Immature natural killer cell (primary cell): ENCODE results near the gene DSCAML1. TPM values are rescaled to one million over a fixed set of nuclear protein-coding genes. Genes with fewer than 3 reads are reported as not detected.
A peak's percentile ranks its signal among the peaks of the same experiment; 100 is the strongest.

Experiments used
- DNase-seq, 3 donors: peaks; one replicate each; pipeline ENCODE4 v3.0.0; 2022; ENCODE audit warnings: mixed read lengths in 1 of 3
- H3K27ac Mint-ChIP-seq, 6 donors: one replicate each; pipeline ENCODE4 v1.8.0; 2020; ENCODE audit warnings: mixed read lengths in 6 of 6, mild to moderate bottlenecking in 5 of 6, inconsistent platforms in 4 of 6, moderate library complexity in 3 of 6
- H3K27me3 Mint-ChIP-seq, 3 donors: one replicate each; pipeline ENCODE4 v1.8.0; 2020 to 2021; ENCODE audit warnings: low read depth in 3 of 3, mild to moderate bottlenecking in 3 of 3, mixed read lengths in 3 of 3, moderate library complexity in 3 of 3, inconsistent platforms in 1 of 3
- H3K36me3 Mint-ChIP-seq, 3 donors: one replicate each; pipeline ENCODE4 v1.8.0; 2020; ENCODE audit warnings: mixed read lengths in 3 of 3, inconsistent platforms in 2 of 3, mild to moderate bottlenecking in 2 of 3
- H3K4me1 Mint-ChIP-seq, 2 donors: one replicate each; pipeline ENCODE4 v1.8.0; 2020; ENCODE audit warnings: inconsistent platforms in 2 of 2, mild to moderate bottlenecking in 2 of 2, mixed read lengths in 2 of 2, moderate library complexity in 1 of 2
- H3K4me3 Mint-ChIP-seq, 5 donors: one replicate each; pipeline ENCODE4 v1.8.0; 2020; ENCODE audit warnings: mild to moderate bottlenecking in 5 of 5, mixed read lengths in 5 of 5, inconsistent platforms in 3 of 5, moderate library complexity in 3 of 5
- H3K9me3 Mint-ChIP-seq, 6 donors: one replicate each; pipeline ENCODE4 v1.8.0; 2020; ENCODE audit warnings: mild to moderate bottlenecking in 6 of 6, mixed read lengths in 6 of 6, inconsistent platforms in 4 of 6, moderate library complexity in 3 of 6
- polyA plus RNA-seq, 3 donors: library from polyadenylated mRNA; unstranded; fragments of 300-500 nt; fragmentation: Illumina TruSeq; gene quantifications; one replicate each; pipeline ENCODE4 v1.2.3, GENCODE V29; 2021

DSCAML1 gene
- polyA plus RNA-seq, 3 donors from 2014 or later, result not detected

GRCh38 chr11:117807482-117808327 is 10.7 kb upstream of the DSCAML1 start:
- no peak overlapping the region for H3K27ac Mint-ChIP-seq
- DNase-seq, result peak; percentile 61 to 63 (median 62)
- H3K27me3 Mint-ChIP-seq, result peaks cover 6 to 11% (median 9%) of the 10 kb centered on the region in 3 donors
- no peak overlapping the region for H3K4me3 Mint-ChIP-seq
- no peaks in the 10 kb centered on the region for H3K36me3 Mint-ChIP-seq
- no peaks in the 10 kb centered on the region for H3K4me1 Mint-ChIP-seq
- H3K9me3 Mint-ChIP-seq, result no peaks in the 10 kb centered on the region

- no peak for DNase-seq
- Mint-ChIP-seq H3K4me1 (no peaks in the 10 kb centered on the region), H3K27ac (no peak overlapping the region), H3K4me3 (no peak overlapping the region), H3K27me3 (peaks cover 6 to 13% (median 9%) of the 10 kb centered on the region in 3 donors), H3K36me3 (no peaks in the 10 kb centered on the region), H3K9me3 (no peaks in the 10 kb centered on the region)
Observed at GRCh38 chr11:117806846-117807245, 9.8 kb upstream of the DSCAML1 start.

- no peak for DNase-seq
- peaks cover 2 to 9% (median 5%) of the 10 kb centered on the region in 3 donors for H3K27me3 Mint-ChIP-seq
- no peak overlapping the region for H3K4me3 Mint-ChIP-seq
- H3K36me3 Mint-ChIP-seq, result no peaks in the 10 kb centered on the region
- no peaks in the 10 kb centered on the region for H3K4me1 Mint-ChIP-seq
- no peaks in the 10 kb centered on the region for H3K9me3 Mint-ChIP-seq
- H3K27ac Mint-ChIP-seq, result no peak overlapping the region
Observed at GRCh38 chr11:117805045-117805444, 8.0 kb upstream of the DSCAML1 start.

GRCh38 chr11:117803896-117804295 is 6.9 kb upstream of the DSCAML1 start:
- H3K4me3 Mint-ChIP-seq, result no peak overlapping the region
- H3K27me3 Mint-ChIP-seq, result peaks cover 4 to 10% (median 5%) of the 10 kb centered on the region in 3 donors
- no peaks in the 10 kb centered on the region for H3K9me3 Mint-ChIP-seq
- no peaks in the 10 kb centered on the region for H3K36me3 Mint-ChIP-seq
- DNase-seq, result no peak
- no peak overlapping the region for H3K27ac Mint-ChIP-seq
- H3K4me1 Mint-ChIP-seq, result no peaks in the 10 kb centered on the region

- H3K9me3 Mint-ChIP-seq, result no peaks in the 10 kb centered on the region
- no peak overlapping the region for H3K27ac Mint-ChIP-seq
- H3K27me3 Mint-ChIP-seq, result peaks cover 8 to 16% (median 8%) of the 10 kb centered on the region in 3 donors
- no peak for DNase-seq
- H3K36me3 Mint-ChIP-seq, result no peaks in the 10 kb centered on the region
- H3K4me1 Mint-ChIP-seq, result peaks cover 0 to 6% of the 10 kb centered on the region in 2 donors
- no peak overlapping the region for H3K4me3 Mint-ChIP-seq
Observed at GRCh38 chr11:117799634-117800033, 2.6 kb upstream of the DSCAML1 start.

- Mint-ChIP-seq H3K9me3 (no peaks in the 10 kb centered on the region), H3K36me3 (no peaks in the 10 kb centered on the region), H3K27ac (no peak overlapping the region), H3K27me3 (peaks cover 8 to 29% (median 9%) of the 10 kb centered on the region in 3 donors), H3K4me3 (no peak overlapping the region), H3K4me1 (peaks cover 0 to 6% of the 10 kb centered on the region in 2 donors)
- no peak for DNase-seq
Observed at GRCh38 chr11:117796456-117796871, 552 bp downstream of the DSCAML1 start.

- no peak for DNase-seq
- H3K36me3 Mint-ChIP-seq, result no peaks in the 10 kb centered on the region
- H3K4me1 Mint-ChIP-seq, result peaks cover 0 to 6% of the 10 kb centered on the region in 2 donors
- H3K27ac Mint-ChIP-seq, result no peak overlapping the region
- H3K9me3 Mint-ChIP-seq, result no peaks in the 10 kb centered on the region
- H3K27me3 Mint-ChIP-seq, result peaks cover 8 to 32% (median 9%) of the 10 kb centered on the region in 3 donors
- H3K4me3 Mint-ChIP-seq, result peak overlapping the region in 2 of 5 donors; percentile 18 to 56
Observed at GRCh38 chr11:117795638-117796455, 1.2 kb downstream of the DSCAML1 start.

GRCh38 chr11:117794772-117795629 is 2.0 kb downstream of the DSCAML1 start:
- DNase-seq, result no peak
- no peak overlapping the region for H3K27ac Mint-ChIP-seq
- H3K27me3 Mint-ChIP-seq, result peaks cover 8 to 32% (median 9%) of the 10 kb centered on the region in 3 donors
- H3K4me3 Mint-ChIP-seq, result peak overlapping the region in 1 of 5 donors; percentile 17
- peaks cover 0 to 6% of the 10 kb centered on the region in 2 donors for H3K4me1 Mint-ChIP-seq
- H3K9me3 Mint-ChIP-seq, result no peaks in the 10 kb centered on the region
- no peaks in the 10 kb centered on the region for H3K36me3 Mint-ChIP-seq

GRCh38 chr11:117794135-117794534 is 2.9 kb downstream of the DSCAML1 start:
- Mint-ChIP-seq H3K4me3 (no peak overlapping the region), H3K4me1 (peaks cover 0 to 6% of the 10 kb centered on the region in 2 donors), H3K27me3 (peaks cover 6 to 29% (median 10%) of the 10 kb centered on the region in 3 donors), H3K27ac (no peak overlapping the region), H3K36me3 (no peaks in the 10 kb centered on the region), H3K9me3 (no peaks in the 10 kb centered on the region)
- DNase-seq, result no peak

GRCh38 chr11:117793583-117793982 is 3.4 kb downstream of the DSCAML1 start:
- H3K36me3 Mint-ChIP-seq, result no peaks in the 10 kb centered on the region

GRCh38 chr11:117792992-117793391 is 4.0 kb downstream of the DSCAML1 start:
- no peak for DNase-seq
- Mint-ChIP-seq H3K27ac (no peak overlapping the region), H3K9me3 (no peaks in the 10 kb centered on the region), H3K4me1 (peaks cover 0 to 6% of the 10 kb centered on the region in 2 donors), H3K4me3 (no peak overlapping the region), H3K36me3 (no peaks in the 10 kb centered on the region), H3K27me3 (peaks cover 6 to 30% (median 10%) of the 10 kb centered on the region in 3 donors)

More at GRCh38 chr11:117793583-117793982, 3.4 kb downstream of the DSCAML1 start:
- DNase-seq, result no peak
- no peak overlapping the region for H3K27ac Mint-ChIP-seq
- no peaks in the 10 kb centered on the region for H3K9me3 Mint-ChIP-seq
- peaks cover 6 to 29% (median 8%) of the 10 kb centered on the region in 3 donors for H3K27me3 Mint-ChIP-seq
- H3K4me1 Mint-ChIP-seq, result peaks cover 0 to 6% of the 10 kb centered on the region in 2 donors
- no peak overlapping the region for H3K4me3 Mint-ChIP-seq

- H3K9me3 Mint-ChIP-seq, result no peaks in the 10 kb centered on the region
- H3K4me1 Mint-ChIP-seq, result peaks cover 0 to 3% of the 10 kb centered on the region in 2 donors
- peaks cover 2 to 27% (median 14%) of the 10 kb centered on the region in 3 donors for H3K27me3 Mint-ChIP-seq
- H3K4me3 Mint-ChIP-seq, result no peak overlapping the region
- no peak for DNase-seq
- no peak overlapping the region for H3K27ac Mint-ChIP-seq
- no peaks in the 10 kb centered on the region for H3K36me3 Mint-ChIP-seq
Observed at GRCh38 chr11:117792241-117792640, 4.8 kb downstream of the DSCAML1 start.

GRCh38 chr11:117790279-117790678 is 6.7 kb downstream of the DSCAML1 start:
- no peak overlapping the region for H3K27ac Mint-ChIP-seq
- no peaks in the 10 kb centered on the region for H3K4me1 Mint-ChIP-seq
- H3K36me3 Mint-ChIP-seq, result no peaks in the 10 kb centered on the region
- no peaks in the 10 kb centered on the region for H3K9me3 Mint-ChIP-seq
- peaks cover 2 to 33% (median 16%) of the 10 kb centered on the region in 3 donors for H3K27me3 Mint-ChIP-seq
- H3K4me3 Mint-ChIP-seq, result no peak overlapping the region
- DNase-seq, result no peak
